AG09309 (cell line): Measurements from ENCODE around the gene DNAH17.

ENCODE experiments used
- DNase-seq: peaks from one replicate; pipeline ENCODE4 v3.0.0-alpha.2; 2010; ENCODE audit warnings: low read depth
- H3K4me3 ChIP-seq: 2 replicates; pipeline ENCODE4 v1.5.1; 2011; ENCODE audit warnings: mild to moderate bottlenecking, low read depth, low read length, moderate library complexity; ENCODE audit not compliant: control insufficient read depth
- TF ChIP-seq, protein P1 (sequence below): IDR thresholded peaks from 2 replicates; pipeline ENCODE4 v1.5.1; 2011; ENCODE audit warnings: mild to moderate bottlenecking, low read depth, low read length, inconsistent platforms; ENCODE audit not compliant: insufficient read depth, control insufficient read depth; ENCODE audit errors: missing control alignments

The DNAH17 gene

DNA sequence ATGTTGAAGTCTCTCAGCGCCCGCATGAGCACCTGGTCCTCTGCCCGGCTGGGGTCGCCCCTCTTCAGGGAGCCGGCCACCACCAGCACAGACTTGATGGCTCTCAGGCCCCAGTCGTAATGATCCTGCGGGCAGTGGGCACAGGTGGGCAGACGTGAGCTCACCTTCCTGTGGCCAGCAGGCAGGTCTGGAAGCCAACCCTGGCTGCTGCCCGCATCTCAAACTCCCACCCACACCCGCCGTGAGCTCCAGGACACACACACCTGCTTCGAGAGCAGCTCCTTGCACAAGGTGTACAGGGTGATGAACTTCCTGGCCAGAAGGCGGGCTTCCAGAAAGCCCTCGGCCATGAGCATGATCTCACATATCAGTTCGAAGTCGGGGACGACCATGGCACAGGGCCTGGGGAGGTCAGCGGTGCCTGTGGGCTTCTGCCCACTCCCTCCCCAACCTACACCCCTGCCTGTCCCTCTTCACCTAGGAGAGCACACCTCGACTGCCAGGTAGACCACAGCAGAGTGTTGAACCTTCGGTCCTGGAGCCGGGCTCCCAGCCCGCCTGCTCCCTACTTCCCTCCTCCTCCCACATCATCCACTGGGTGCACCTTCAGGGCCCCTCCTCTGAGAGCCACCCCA is 82.4 kb downstream of the DNAH17 start:
- TF ChIP-seq, protein P1, sequence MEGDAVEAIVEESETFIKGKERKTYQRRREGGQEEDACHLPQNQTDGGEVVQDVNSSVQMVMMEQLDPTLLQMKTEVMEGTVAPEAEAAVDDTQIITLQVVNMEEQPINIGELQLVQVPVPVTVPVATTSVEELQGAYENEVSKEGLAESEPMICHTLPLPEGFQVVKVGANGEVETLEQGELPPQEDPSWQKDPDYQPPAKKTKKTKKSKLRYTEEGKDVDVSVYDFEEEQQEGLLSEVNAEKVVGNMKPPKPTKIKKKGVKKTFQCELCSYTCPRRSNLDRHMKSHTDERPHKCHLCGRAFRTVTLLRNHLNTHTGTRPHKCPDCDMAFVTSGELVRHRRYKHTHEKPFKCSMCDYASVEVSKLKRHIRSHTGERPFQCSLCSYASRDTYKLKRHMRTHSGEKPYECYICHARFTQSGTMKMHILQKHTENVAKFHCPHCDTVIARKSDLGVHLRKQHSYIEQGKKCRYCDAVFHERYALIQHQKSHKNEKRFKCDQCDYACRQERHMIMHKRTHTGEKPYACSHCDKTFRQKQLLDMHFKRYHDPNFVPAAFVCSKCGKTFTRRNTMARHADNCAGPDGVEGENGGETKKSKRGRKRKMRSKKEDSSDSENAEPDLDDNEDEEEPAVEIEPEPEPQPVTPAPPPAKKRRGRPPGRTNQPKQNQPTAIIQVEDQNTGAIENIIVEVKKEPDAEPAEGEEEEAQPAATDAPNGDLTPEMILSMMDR: no peak
- H3K4me3 ChIP-seq: no peak overlapping the region
- no peak for DNase-seq

DNA sequence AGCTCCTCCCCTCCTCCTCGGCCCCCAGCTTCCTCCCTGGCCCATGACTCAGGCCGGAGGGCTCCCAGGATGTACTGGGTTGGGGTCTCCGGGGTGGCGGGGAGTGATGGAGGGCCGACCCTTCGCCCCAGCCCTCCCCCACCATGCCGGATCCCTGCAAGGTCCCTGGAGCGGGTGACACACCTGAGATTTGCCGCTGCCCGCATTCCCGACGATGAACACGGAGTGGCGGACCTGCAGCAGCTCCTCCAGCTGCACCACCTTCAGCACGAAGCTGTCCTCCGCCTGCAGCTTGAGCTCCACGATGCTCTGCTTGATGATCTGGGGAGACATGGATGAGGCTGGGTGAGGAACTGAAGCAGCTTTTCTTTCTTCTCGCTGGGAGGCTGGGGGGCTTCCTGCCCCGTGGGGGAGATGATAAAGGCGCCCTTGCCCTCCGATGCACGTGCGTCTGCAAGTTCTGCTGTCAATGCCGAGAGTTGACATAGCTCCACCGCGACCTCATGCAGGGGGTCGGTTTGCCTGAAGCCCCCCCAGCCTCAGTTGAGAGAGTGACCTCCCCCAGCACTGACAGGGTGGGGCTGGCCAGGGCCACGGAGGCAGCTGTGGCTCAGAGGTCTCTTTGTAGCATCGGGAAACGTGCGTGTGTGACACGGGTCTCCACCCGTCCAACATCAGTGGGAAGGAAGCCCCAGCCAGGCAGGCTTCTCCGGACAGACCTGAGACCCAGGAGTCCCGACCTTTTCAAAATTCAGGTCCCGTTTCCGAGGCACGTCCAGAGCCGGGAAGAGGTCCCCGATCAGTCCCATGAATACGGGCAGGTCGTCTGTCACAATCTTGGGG is 83.1 kb downstream of the DNAH17 start:
- no peak for DNase-seq
- TF ChIP-seq, protein P1: no peak
- H3K4me3 ChIP-seq: no peak overlapping the region

DNA sequence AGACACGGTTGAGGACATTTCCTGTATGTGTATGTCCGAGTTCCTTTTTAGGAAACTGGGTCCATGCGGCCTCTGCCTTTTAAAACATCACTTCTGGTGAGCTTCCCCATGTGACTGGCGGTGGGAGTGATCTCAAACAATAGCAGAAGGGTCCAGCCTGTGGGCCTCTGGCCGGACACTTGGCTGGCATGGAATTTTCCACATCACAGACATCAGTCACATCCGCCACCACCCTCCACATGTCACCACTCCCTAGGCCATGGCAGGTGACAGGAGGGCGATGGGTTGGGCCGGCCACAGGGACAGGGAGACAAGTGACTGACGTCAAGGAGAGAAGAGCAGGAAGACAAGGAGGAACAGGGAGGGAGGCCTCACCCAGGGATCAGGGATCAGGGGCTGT is 83.7 kb downstream of the DNAH17 start:
- no peak overlapping the region for H3K4me3 ChIP-seq
- no peak for DNase-seq
- TF ChIP-seq, protein P1: no peak

DNA sequence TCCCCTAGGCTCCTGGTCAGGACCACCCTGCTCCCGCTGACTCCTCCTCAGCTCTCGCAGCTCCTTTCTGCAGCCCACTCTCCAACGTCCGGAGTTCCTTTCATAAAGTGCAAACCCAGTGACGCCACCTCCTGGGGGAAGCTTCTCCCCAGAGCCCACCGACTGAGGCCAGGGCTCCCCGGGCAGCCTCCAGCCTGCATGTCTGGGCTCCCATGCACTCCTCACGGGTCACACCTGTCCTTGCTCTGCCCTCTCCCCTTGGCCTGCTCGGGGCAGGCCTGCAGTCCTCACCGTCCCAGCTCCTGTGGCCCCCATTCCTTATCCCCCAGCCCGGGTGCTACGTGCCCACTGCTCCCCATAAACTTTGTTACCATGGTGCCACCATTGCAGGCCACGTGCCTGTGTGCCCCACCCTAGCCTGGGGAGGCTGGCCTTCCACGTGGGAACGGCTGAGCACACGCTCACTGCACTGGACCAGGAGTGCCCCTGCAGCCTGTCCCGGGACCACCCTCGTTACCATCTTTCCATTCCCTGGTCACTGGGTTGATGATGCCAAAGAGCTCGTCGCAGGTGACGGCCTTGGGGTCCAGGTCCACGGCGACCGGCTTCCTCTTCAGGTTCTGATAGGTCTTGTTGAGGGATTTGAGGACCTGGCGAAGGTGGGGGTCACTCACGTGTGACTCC is 84.9 kb downstream of the DNAH17 start:
- TF ChIP-seq, protein P1: no peak
- no peak for DNase-seq
- no peak overlapping the region for H3K4me3 ChIP-seq

DNA sequence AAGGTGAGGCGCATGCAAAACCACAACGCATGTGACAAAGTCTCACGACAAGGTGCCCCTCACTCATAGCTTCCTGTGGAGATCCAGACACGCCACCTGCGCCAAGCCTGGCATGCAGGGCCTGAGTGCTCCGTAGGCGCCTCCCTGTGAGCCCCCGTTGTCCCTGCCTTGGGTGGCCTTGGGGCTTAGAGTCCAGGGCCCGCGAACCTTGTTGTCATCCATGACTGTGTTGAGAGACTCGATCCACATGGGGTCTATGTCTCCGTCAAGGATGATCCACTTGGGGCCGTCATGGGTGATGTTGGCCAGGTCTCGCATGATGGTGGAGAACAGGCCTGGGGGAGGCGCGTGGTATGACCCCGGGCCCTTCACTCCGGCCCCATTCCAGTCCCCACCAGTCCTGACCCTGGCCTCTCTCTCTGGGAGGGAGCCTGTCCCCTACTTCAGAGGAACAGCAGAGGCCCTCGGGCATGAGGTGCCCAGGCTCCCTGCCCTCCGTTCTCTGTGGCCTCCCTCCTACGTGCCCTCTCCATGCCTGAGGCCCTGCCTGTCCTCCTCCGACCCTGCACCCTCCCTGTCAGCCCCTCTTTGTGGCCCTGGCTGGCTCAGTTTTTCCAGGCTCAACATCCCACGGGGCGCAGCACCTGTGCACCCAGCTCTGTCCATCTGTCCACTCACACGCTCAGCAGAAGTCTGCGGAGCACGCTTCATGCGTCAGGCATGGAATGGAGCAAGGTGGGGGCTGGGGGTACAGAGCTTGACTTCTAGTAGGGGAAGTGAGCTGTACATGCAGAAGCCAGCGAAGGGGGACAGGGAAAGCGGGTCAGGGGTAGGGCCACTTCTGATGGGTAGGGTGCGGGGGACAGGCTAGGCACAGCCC is 85.7 kb downstream of the DNAH17 start:
- H3K4me3 ChIP-seq: no peak overlapping the region
- TF ChIP-seq, protein P1: no peak
- DNase-seq: no peak

DNA sequence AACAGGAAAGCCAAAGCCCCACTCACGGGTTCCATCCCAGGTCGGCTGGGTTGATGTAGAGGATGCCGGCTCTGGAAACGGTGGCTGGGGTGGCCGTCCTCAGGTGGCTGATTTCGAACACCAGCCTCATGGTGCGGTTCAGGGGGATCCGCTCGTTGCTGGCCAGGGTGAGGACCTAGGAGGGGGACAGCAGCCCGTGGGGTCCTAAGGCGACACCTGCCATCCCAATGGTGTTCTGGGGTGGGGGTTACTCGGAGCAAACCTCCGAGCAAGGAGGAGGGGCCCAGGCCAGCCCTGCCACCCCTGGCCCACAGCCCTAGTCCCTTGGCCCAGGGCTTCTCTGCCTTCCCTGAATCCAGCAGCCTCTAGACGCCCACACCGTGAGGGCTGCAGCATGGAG is 86.5 kb downstream of the DNAH17 start:
- TF ChIP-seq, protein P1: no peak
- H3K4me3 ChIP-seq: no peak overlapping the region
- DNase-seq: no peak
